ENCODE results near the gene HIP1. TPM values are rescaled to one million over a fixed set of nuclear protein-coding genes. Genes with fewer than 3 reads are reported as not detected.
"Not testable (repeated sequence)": the region's sequence is repeated elsewhere in the genome, so short reads cannot be mapped to it uniquely, and the experiment has no call there.

The HIP1 gene
- total RNA-seq, 1 experiment from 2014 or later = 5.3 TPM

GRCh38 chr7:75779035-75779434, 40.3 kb upstream of the HIP1 start:
- H3F3A ChIP-seq (ENCODE audit: low read length, unreplicated experiment); POLR2A ChIA-PET (ENCODE audit: unreplicated experiment); H3K36me3 ChIP-seq (ENCODE audit: low read depth, low read length); CTCF ChIA-PET; H3K4me3 ChIP-seq (ENCODE audit: low read length); H2AFZ ChIP-seq (ENCODE audit: low read length); H3K79me2 ChIP-seq (ENCODE audit: low read length); H3K27ac ChIP-seq (ENCODE audit: low read length); H4K20me1 ChIP-seq (ENCODE audit: low read length); H3K9me3 ChIP-seq (ENCODE audit: low read length); H3K27me3 ChIP-seq (ENCODE audit: low read length); DNase-seq; H3K9ac ChIP-seq (ENCODE audit: low read length); H3K4me2 ChIP-seq (ENCODE audit: low read length); BruUV-seq (replicated peaks); H3K9me2 ChIP-seq (replicated peaks; ENCODE audit: low read length); H3K4me1 ChIP-seq (ENCODE audit: insufficient read depth, low read length); ATAC-seq: not testable (repeated sequence)
- intact Hi-C loops (cut with micrococcal nuclease) = loop anchor here (5.0 to 10.0 kb wide), 2 partner anchors 98 to 166 kb away; partner anchors contain the start of gene RHBDD2

GRCh38 chr7:75776295-75776971, 37.7 kb upstream of the HIP1 start:
- no peaks in the 10 kb centered on the region for H3K27me3 ChIP-seq (ENCODE audit: low read length)
- no peaks in the 10 kb centered on the region for H3K9me3 ChIP-seq (ENCODE audit: low read length)
- no TSS peak for BruUV-seq (replicated peaks)
- no peak for TF ChIP-seq CTCF (conservative IDR thresholded peaks at IDR 0.05; ENCODE audit: low read depth, low read length)
- TF ChIP-seq EZH2phosphoT487 (IDR thresholded peaks at IDR 0.05; ENCODE audit: borderline replicate concordance, low read length) = 0 out of 2 replicates have a peak, but pooled peaks have one; percentile 19
- H3K27ac ChIP-seq (ENCODE audit: low read length) = peak overlapping the region; percentile 68
- no peaks in the 10 kb centered on the region for H3K9me2 ChIP-seq (replicated peaks; ENCODE audit: low read length)
- no peak overlapping the region for H3K9ac ChIP-seq (ENCODE audit: low read length)
- H2AFZ ChIP-seq (ENCODE audit: low read length) = no peak overlapping the region
- ChIA-PET CTCF (no interaction called here), POLR2A (ENCODE audit: unreplicated experiment) (no interaction called here)
- H3K4me3 ChIP-seq (ENCODE audit: low read length) = no peak overlapping the region
- ATAC-seq = peak; percentile 92
- H3F3A ChIP-seq (ENCODE audit: low read length, unreplicated experiment) = no peaks in the 10 kb centered on the region
- H3K79me2 ChIP-seq (ENCODE audit: low read length) = no peaks in the 10 kb centered on the region
- H3K36me3 ChIP-seq (ENCODE audit: low read depth, low read length) = no peaks in the 10 kb centered on the region
- peaks cover 23% of the 10 kb centered on the region for H3K4me1 ChIP-seq (ENCODE audit: insufficient read depth, low read length)
- no peaks in the 10 kb centered on the region for H4K20me1 ChIP-seq (ENCODE audit: low read length)
- DNase-seq = peak; percentile 94
- intact Hi-C loops (cut with micrococcal nuclease) = loop anchor here (1.0 to 10.0 kb wide), 3 partner anchors 67 to 168 kb away; partner anchors contain the start of gene RHBDD2
- 0 out of 2 replicates have a peak overlapping the region, but pooled peaks have one; percentile 39 for H3K4me2 ChIP-seq (ENCODE audit: low read length)

DNA sequence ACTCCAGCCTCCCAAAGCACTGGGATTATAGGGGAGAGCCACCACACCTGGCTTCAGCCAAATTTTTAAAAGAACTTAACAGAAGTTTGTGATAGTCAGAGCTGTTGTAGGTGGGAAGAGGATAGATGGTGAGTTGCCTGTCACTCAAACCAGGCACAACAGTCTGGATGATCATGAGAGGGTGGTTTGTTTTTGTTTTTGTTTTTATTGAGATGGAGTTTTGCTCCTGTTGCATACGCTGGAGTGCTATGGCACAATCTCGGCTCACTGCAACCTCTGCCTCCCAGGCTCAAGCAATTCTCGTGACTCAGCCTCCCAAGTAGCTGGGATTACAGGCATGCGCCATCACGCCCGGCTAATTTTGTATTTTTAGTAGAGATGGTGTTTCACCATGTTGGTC, 35.2 kb upstream of the HIP1 start:
- H2AFZ ChIP-seq (ENCODE audit: low read length); H3K79me2 ChIP-seq (ENCODE audit: low read length); H3K36me3 ChIP-seq (ENCODE audit: low read depth, low read length); H3F3A ChIP-seq (ENCODE audit: low read length, unreplicated experiment); H3K4me2 ChIP-seq (ENCODE audit: low read length); BruUV-seq (replicated peaks); H3K4me3 ChIP-seq (ENCODE audit: low read length); H4K20me1 ChIP-seq (ENCODE audit: low read length); H3K9ac ChIP-seq (ENCODE audit: low read length); DNase-seq; H3K27ac ChIP-seq (ENCODE audit: low read length); H3K9me3 ChIP-seq (ENCODE audit: low read length); ATAC-seq; H3K27me3 ChIP-seq (ENCODE audit: low read length); POLR2A ChIA-PET (ENCODE audit: unreplicated experiment); H3K9me2 ChIP-seq (replicated peaks; ENCODE audit: low read length): not testable (repeated sequence)
- peaks cover 29% of the 10 kb centered on the region for H3K4me1 ChIP-seq (ENCODE audit: insufficient read depth, low read length)
- CTCF ChIA-PET = interaction anchor here (0.6 kb wide), 1 partner anchor 18 kb away, joined by 4 read pairs; no protein-coding TSS in a partner anchor
- intact Hi-C loops (cut with micrococcal nuclease) = loop anchor here (10.0 kb wide), 1 partner anchor 171 kb away; no protein-coding TSS in a partner anchor

Measured in PC-3 (cell line).